HepG2 (cell line): Measurements from ENCODE around the gene PITX3. TPM values are rescaled to one million over a fixed set of nuclear protein-coding genes. Genes with fewer than 3 reads are reported as not detected.

Experiments
- ATAC-seq: fragments of 200-7000 bp; cut with Tn5 transposase; 3 replicates; pipeline ENCODE4 v1.9.1; 2020; ENCODE audit warnings: mild to moderate bottlenecking, moderate library complexity
- BruUV-seq: library from RNA; stranded (reverse); fragments of 400-500 nt; replicated peaks from 2 replicates; lab custom pipeline; 2021; lab: Mats Ljungman, UMichigan
- CTCF ChIA-PET: fragments of 300-600 bp; formaldehyde crosslinking; extraction: SDS; loops from one replicate; lab custom pipeline; 2021; ENCODE audit warnings: low total read pairs, inconsistent platforms, low intra/inter-chr PET ratio; lab: Yijun Ruan, JAX
- POLR2A ChIA-PET: fragments of 350-600 bp; sonication (Branson Sonifier 250); formaldehyde crosslinking; loops from one replicate; lab custom pipeline; 2020; ENCODE audit warnings: antibody characterized with exemption, inconsistent platforms; lab: Yijun Ruan, JAX
- DNase-seq: peaks from one replicate; pipeline ENCODE4 v3.0.0-alpha.2; 2015; ENCODE audit warnings: low spot score
- FAIRE-seq: peaks from 3 replicates; lab custom pipeline; 2011; peaks lifted over from hg19 to GRCh38; lab: Jason Lieb, UNC
- H2AFZ ChIP-seq: one replicate; pipeline ENCODE4 v1.6.1; 2011; ENCODE audit warnings: low read length, inconsistent platforms
- H3K27ac ChIP-seq: fragments of 300-600 bp; 3 replicates; pipeline ENCODE4 v1.8.0; 2011; ENCODE audit warnings: mixed run types, mild to moderate bottlenecking, mixed read lengths, low read length, inconsistent platforms; ENCODE audit not compliant: insufficient read depth; ENCODE audit errors: extremely low read length
- H3K27me3 ChIP-seq, 2 experiments: fragments of 200-600 bp in 1 of 2; 2 replicates in 1 of 2; 3 replicates in 1 of 2; pipeline versions ENCODE4 v1.6.0 to v1.8.0; 2011; ENCODE audit warnings: low read length in 2 of 2, mild to moderate bottlenecking in 2 of 2, moderate library complexity in 2 of 2, inconsistent platforms in 1 of 2; ENCODE audit not compliant: insufficient read depth in 2 of 2, control insufficient read depth in 1 of 2
- H3K36me3 ChIP-seq, 2 experiments: fragments of 200-600 bp in 1 of 2; replicated peaks in 1 of 2; 2 replicates in 1 of 2; 3 replicates in 1 of 2; pipeline versions ENCODE4 v1.5.1 to v1.8.0; 2011; ENCODE audit warnings: low read length in 2 of 2, inconsistent platforms in 1 of 2; ENCODE audit not compliant: insufficient read depth in 2 of 2, control insufficient read depth in 1 of 2
- H3K4me1 ChIP-seq: 2 replicates; pipeline ENCODE4 v1.5.1; 2012; ENCODE audit warnings: low read length, inconsistent platforms; ENCODE audit not compliant: insufficient read depth
- H3K4me2 ChIP-seq: 2 replicates; pipeline ENCODE4 v1.6.0; 2011; ENCODE audit warnings: low read depth, low read length, inconsistent platforms
- H3K4me3 ChIP-seq, 3 experiments: fragments of 200-600 bp in 1 of 3; sonication (generic), shearing (Covaris generic) in 1 of 3; replicated peaks in 1 of 3; 2 replicates each; pipeline ENCODE4 v1.5.1; 2011 to 2016; ENCODE audit warnings: low read length in 3 of 3, inconsistent platforms in 2 of 3, low read depth in 2 of 3, mild to moderate bottlenecking in 2 of 3, control low read depth in 1 of 3, mixed read lengths in 1 of 3; ENCODE audit not compliant: insufficient read depth in 1 of 3
- H3K79me2 ChIP-seq: one replicate; pipeline ENCODE4 v1.6.1; 2011; ENCODE audit warnings: low read length, inconsistent platforms; ENCODE audit not compliant: insufficient read depth
- H3K9ac ChIP-seq: 2 replicates; pipeline ENCODE4 v1.6.0; 2011; ENCODE audit warnings: mild to moderate bottlenecking, low read depth, low read length, inconsistent platforms; ENCODE audit not compliant: insufficient read depth
- H3K9me3 ChIP-seq: 2 replicates; pipeline ENCODE4 v1.5.1; 2012; ENCODE audit warnings: mild to moderate bottlenecking, low read length
- H4K20me1 ChIP-seq: 2 replicates; pipeline ENCODE4 v1.6.0; 2011; ENCODE audit warnings: inconsistent platforms, mild to moderate bottlenecking, low read length, moderate library complexity; ENCODE audit not compliant: insufficient read depth
- CEBPB ChIP-seq: IDR thresholded peaks from 2 replicates; pipeline ENCODE4 v1.6.1; 2011; ENCODE audit warnings: low read depth, low read length, improper control_type of control experiment, borderline replicate concordance
- CREB1 ChIP-seq, 2 experiments: fragments of 450-650 bp in 1 of 2; IDR thresholded peaks; 2 replicates each; pipeline ENCODE4 v1.6.1; 2016 to 2017; ENCODE audit warnings: control low read depth in 1 of 2, mild to moderate bottlenecking in 1 of 2, missing compliant biosample characterization in 1 of 2, missing genetic modification characterization in 1 of 2
- DR1 ChIP-seq: sonication (generic); formaldehyde crosslinking; IDR thresholded peaks from 2 replicates; pipeline ENCODE4 v1.8.0; 2021; ENCODE audit warnings: mild to moderate bottlenecking, missing genetic modification reagents, inconsistent platforms
- HCFC1 ChIP-seq: fragments of 150-350 bp; IDR thresholded peaks from 2 replicates; pipeline ENCODE4 v1.6.1; 2014; ENCODE audit warnings: low read depth, low read length
- KLF11 ChIP-seq: IDR thresholded peaks from 2 replicates; pipeline ENCODE4 v1.6.1; 2016; ENCODE audit warnings: missing compliant biosample characterization
- MEF2D ChIP-seq: sonication (generic); formaldehyde crosslinking; IDR thresholded peaks from 2 replicates; pipeline ENCODE4 v1.5.1; 2020; ENCODE audit warnings: mild to moderate bottlenecking, missing genetic modification reagents
- MIER3 ChIP-seq: IDR thresholded peaks from 2 replicates; pipeline ENCODE4 v1.6.1; 2016; ENCODE audit warnings: missing compliant biosample characterization, borderline replicate concordance
- RFX1 ChIP-seq: fragments of 450-650 bp; IDR thresholded peaks from 2 replicates; pipeline ENCODE4 v1.6.1; 2017
- STAT5B ChIP-seq: sonication (generic); formaldehyde crosslinking; IDR thresholded peaks from 2 replicates; pipeline ENCODE4 v1.4.0; 2020; ENCODE audit warnings: missing genetic modification reagents
- SYNCRIP ChIP-seq: fragments of 200-400 bp; formaldehyde crosslinking; IDR thresholded peaks from 2 replicates; pipeline ENCODE4 v1.6.1; 2018; ENCODE audit warnings: mild to moderate bottlenecking, low read depth, low read length; ENCODE audit not compliant: insufficient read depth
- ZBTB44 ChIP-seq: sonication (generic); formaldehyde crosslinking; IDR thresholded peaks from 2 replicates; pipeline ENCODE4 v1.4.0; 2020; ENCODE audit warnings: missing genetic modification reagents
- ZMYM2 ChIP-seq: sonication (generic); formaldehyde crosslinking; IDR thresholded peaks from 2 replicates; pipeline ENCODE4 v1.8.0; 2022; ENCODE audit warnings: mild to moderate bottlenecking, missing genetic modification reagents
- ZNF251 ChIP-seq: sonication (generic); formaldehyde crosslinking; IDR thresholded peaks from 2 replicates; pipeline ENCODE4 v1.9.0; 2021; ENCODE audit warnings: mild to moderate bottlenecking, missing genetic modification reagents
- ZNF556 ChIP-seq: sonication (generic); formaldehyde crosslinking; IDR thresholded peaks from 2 replicates; pipeline ENCODE4 v1.4.0; 2020; ENCODE audit warnings: mild to moderate bottlenecking, missing genetic modification reagents, borderline replicate concordance
- ZNF691 ChIP-seq: sonication (generic); formaldehyde crosslinking; IDR thresholded peaks from 2 replicates; pipeline ENCODE4 v1.4.0; 2020; ENCODE audit warnings: missing genetic modification reagents, low read depth, mild to moderate bottlenecking, borderline replicate concordance
- ZSCAN22 ChIP-seq: sonication (generic); formaldehyde crosslinking; IDR thresholded peaks from 2 replicates; pipeline ENCODE4 v1.4.0; 2020; ENCODE audit warnings: mild to moderate bottlenecking, missing genetic modification reagents
- WGBS: methylation state at CpG from one replicate; pipeline ENCODE4 v1.1.6; 2017; ENCODE audit warnings: low lambda C conversion rate; 5-methylcytosine and 5-hydroxymethylcytosine counted together
- in situ Hi-C: cut with HindIII; loops from 2 replicates; pipeline ENCODE4 v1.10.0; 2017; ENCODE audit warnings: low pct_unique_long_range_greater_than_20kb; ENCODE audit not compliant: extremely low pct_ligation_motif_present
- intact Hi-C: fragments of 100-400 bp; cut with micrococcal nuclease; formaldehyde crosslinking; loops from one replicate; pipeline ENCODE4 v1.10.0; 2022; ENCODE audit not compliant: unreplicated experiment
- polyA plus RNA-seq, 8 experiments: library from polyadenylated mRNA; depleted of rRNA in 3 of 8; stranded (reverse) in 7 of 8; unstranded in 1 of 8; fragments of >200 nt; fragmentation: Illumina TruSeq in 4 of 8; extraction: Trizol in 4 of 8; gene quantifications; 2 replicates each; pipeline versions ENCODE4 v1.2.1 to v1.2.3, GENCODE V29; 2011 to 2016; ENCODE audit warnings: low read depth in 4 of 8, missing spikeins in 1 of 8, mixed read lengths in 1 of 8; ENCODE audit not compliant: insufficient read depth in 1 of 8
- total RNA-seq, 5 experiments: library from RNA; depleted of rRNA; stranded (reverse); fragments of >200 nt; fragmentation: Illumina TruSeq; extraction: Trizol; gene quantifications; 2 replicates each; pipeline ENCODE4 v1.2.3, GENCODE V29; 2016; ENCODE audit warnings: low read depth in 1 of 5
- TF ChIP-seq, protein P1 (sequence below): sonication (generic); formaldehyde crosslinking; IDR thresholded peaks from 2 replicates; pipeline ENCODE4 v1.4.0; 2020; ENCODE audit warnings: mild to moderate bottlenecking, missing genetic modification reagents
- TF ChIP-seq, protein P2 (sequence below): sonication (generic); formaldehyde crosslinking; IDR thresholded peaks from 2 replicates; pipeline ENCODE4 v1.9.0; 2022; ENCODE audit warnings: missing genetic modification reagents, mild to moderate bottlenecking, borderline replicate concordance
- TF ChIP-seq, protein P3 (sequence below), 2 experiments: fragments of 450-650 bp in 1 of 2; sonication (generic) in 1 of 2; formaldehyde crosslinking; IDR thresholded peaks; 2 replicates each; pipeline versions ENCODE4 v1.5.0 to v1.8.0; 2020 to 2022; ENCODE audit warnings: mild to moderate bottlenecking in 1 of 2, missing genetic modification reagents in 1 of 2

The PITX3 gene
- total and polyA plus RNA-seq, 2 of the 13 experiments (the other 11 are each of a cell fraction or from before 2014, with no cell fraction given): not detected

GRCh38 chr10:102286216-102286615 is 44.9 kb upstream of the PITX3 start:
- CTCF ChIA-PET: no interaction called here
- BruUV-seq: no TSS peak
- TF ChIP-seq SYNCRIP: no peak
- no peak for TF ChIP-seq DR1 (CRISPR knock-in tag)
- TF ChIP-seq, protein P1, sequence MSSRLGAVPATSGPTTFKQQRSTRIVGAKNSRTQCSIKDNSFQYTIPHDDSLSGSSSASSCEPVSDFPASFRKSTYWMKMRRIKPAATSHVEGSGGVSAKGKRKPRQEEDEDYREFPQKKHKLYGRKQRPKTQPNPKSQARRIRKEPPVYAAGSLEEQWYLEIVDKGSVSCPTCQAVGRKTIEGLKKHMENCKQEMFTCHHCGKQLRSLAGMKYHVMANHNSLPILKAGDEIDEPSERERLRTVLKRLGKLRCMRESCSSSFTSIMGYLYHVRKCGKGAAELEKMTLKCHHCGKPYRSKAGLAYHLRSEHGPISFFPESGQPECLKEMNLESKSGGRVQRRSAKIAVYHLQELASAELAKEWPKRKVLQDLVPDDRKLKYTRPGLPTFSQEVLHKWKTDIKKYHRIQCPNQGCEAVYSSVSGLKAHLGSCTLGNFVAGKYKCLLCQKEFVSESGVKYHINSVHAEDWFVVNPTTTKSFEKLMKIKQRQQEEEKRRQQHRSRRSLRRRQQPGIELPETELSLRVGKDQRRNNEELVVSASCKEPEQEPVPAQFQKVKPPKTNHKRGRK (CRISPR knock-in tag): no peak
- TF ChIP-seq MEF2D (CRISPR knock-in tag): no peak
- TF ChIP-seq CREB1 (IDR thresholded peaks at IDR 0.05): no peak
- no peak for TF ChIP-seq CREB1 (CRISPR knock-in tag; IDR thresholded peaks at IDR 0.05)
- no peak for TF ChIP-seq STAT5B (CRISPR knock-in tag)
- TF ChIP-seq ZNF691 (CRISPR knock-in tag): no peak
- no peak for TF ChIP-seq MIER3 (CRISPR knock-in tag)
- TF ChIP-seq, protein P2, sequence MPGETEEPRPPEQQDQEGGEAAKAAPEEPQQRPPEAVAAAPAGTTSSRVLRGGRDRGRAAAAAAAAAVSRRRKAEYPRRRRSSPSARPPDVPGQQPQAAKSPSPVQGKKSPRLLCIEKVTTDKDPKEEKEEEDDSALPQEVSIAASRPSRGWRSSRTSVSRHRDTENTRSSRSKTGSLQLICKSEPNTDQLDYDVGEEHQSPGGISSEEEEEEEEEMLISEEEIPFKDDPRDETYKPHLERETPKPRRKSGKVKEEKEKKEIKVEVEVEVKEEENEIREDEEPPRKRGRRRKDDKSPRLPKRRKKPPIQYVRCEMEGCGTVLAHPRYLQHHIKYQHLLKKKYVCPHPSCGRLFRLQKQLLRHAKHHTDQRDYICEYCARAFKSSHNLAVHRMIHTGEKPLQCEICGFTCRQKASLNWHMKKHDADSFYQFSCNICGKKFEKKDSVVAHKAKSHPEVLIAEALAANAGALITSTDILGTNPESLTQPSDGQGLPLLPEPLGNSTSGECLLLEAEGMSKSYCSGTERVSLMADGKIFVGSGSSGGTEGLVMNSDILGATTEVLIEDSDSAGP (CRISPR knock-in tag): no peak
- TF ChIP-seq, protein P3, sequence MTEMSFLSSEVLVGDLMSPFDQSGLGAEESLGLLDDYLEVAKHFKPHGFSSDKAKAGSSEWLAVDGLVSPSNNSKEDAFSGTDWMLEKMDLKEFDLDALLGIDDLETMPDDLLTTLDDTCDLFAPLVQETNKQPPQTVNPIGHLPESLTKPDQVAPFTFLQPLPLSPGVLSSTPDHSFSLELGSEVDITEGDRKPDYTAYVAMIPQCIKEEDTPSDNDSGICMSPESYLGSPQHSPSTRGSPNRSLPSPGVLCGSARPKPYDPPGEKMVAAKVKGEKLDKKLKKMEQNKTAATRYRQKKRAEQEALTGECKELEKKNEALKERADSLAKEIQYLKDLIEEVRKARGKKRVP (CRISPR knock-in tag; IDR thresholded peaks at IDR 0.05): no peak
- no peak for TF ChIP-seq ZNF251
- TF ChIP-seq ZMYM2 (CRISPR knock-in tag): no peak
- TF ChIP-seq ZSCAN22 (CRISPR knock-in tag): no peak
- no peak for TF ChIP-seq CEBPB
- TF ChIP-seq RFX1: no peak
- no peak for TF ChIP-seq KLF11 (CRISPR knock-in tag)
- no peak for TF ChIP-seq ZBTB44 (CRISPR knock-in tag)
- TF ChIP-seq HCFC1: no peak
- TF ChIP-seq ZNF556: no peak
- H3K4me2 ChIP-seq: no peak overlapping the region
- H3K9ac ChIP-seq: no peak overlapping the region
- peaks cover 1 to 21% of the 10 kb centered on the region in 2 experiments; a peak in 2 of 5 replicates for H3K36me3 ChIP-seq
- intact Hi-C loops (loop anchor here (10.0 kb wide), 1 partner anchor 49 kb away; no protein-coding TSS in a partner anchor), in situ Hi-C loops (no loop called here)
- 98% methylated on average over 2 of the region's 2 CpGs for WGBS
- H3K4me1 ChIP-seq: peaks cover 9% of the 10 kb centered on the region
- H3K79me2 ChIP-seq: peaks cover 22% of the 10 kb centered on the region
- POLR2A ChIA-PET: interaction anchor here (0.6 kb wide), 1 partner anchor 164 kb away, joined by 3 read pairs; no protein-coding TSS in a partner anchor
- no peaks in the 10 kb centered on the region for H3K9me3 ChIP-seq
- ATAC-seq (no peak), FAIRE-seq (no peak), DNase-seq (no peak)
- no peak overlapping the region for H2AFZ ChIP-seq
- H3K4me3 ChIP-seq: no peak overlapping the region
- H4K20me1 ChIP-seq: 0 out of 2 replicates have a peak, but pooled peaks cover 2% of the 10 kb centered on the region
- H3K27me3 ChIP-seq: no peaks in the 10 kb centered on the region
- no peak overlapping the region for H3K27ac ChIP-seq
